Mesendoderm (in vitro differentiated cells): Measurements from ENCODE around the gene SLC35F4.

Experiments used
- DNase-seq: peaks from one replicate; pipeline ENCODE4 v3.0.0; 2013
- H2AK5ac ChIP-seq: 2 replicates; pipeline ENCODE4 v1.6.1; 2013; ENCODE audit warnings: low read length, inconsistent platforms
- H2BK120ac ChIP-seq: 2 replicates; pipeline ENCODE4 v1.6.1; 2013; ENCODE audit warnings: low read depth, mild to moderate bottlenecking, low read length, moderate library complexity, mixed read lengths
- H2BK15ac ChIP-seq: replicated peaks from 2 replicates; pipeline ENCODE4 v1.6.1; 2013; ENCODE audit warnings: low read depth, mild to moderate bottlenecking, moderate library complexity
- H2BK5ac ChIP-seq: 2 replicates; pipeline ENCODE4 v1.6.1; 2013; ENCODE audit warnings: low read length, inconsistent platforms
- H3K18ac ChIP-seq: 2 replicates; pipeline ENCODE4 v1.6.1; 2013; ENCODE audit warnings: mild to moderate bottlenecking, low read length, mixed read lengths
- H3K23ac ChIP-seq: one replicate; pipeline ENCODE4 v1.6.1; 2013; ENCODE audit warnings: low read length
- H3K27ac ChIP-seq: 2 replicates; pipeline ENCODE4 v1.5.1; 2013; ENCODE audit warnings: low read depth, mild to moderate bottlenecking, inconsistent platforms, low read length, moderate library complexity
- H3K27me3 ChIP-seq: 2 replicates; pipeline ENCODE4 v1.6.1; 2013; ENCODE audit warnings: low read length, control low read depth, mild to moderate bottlenecking, inconsistent platforms; ENCODE audit not compliant: insufficient read depth, poor library complexity
- H3K36me3 ChIP-seq: 2 replicates; pipeline ENCODE4 v1.6.1; 2013; ENCODE audit warnings: low read length, inconsistent platforms; ENCODE audit not compliant: control insufficient read depth, insufficient read depth
- H3K4ac ChIP-seq: one replicate; pipeline ENCODE4 v1.6.1; 2013; ENCODE audit warnings: low read depth, mild to moderate bottlenecking, low read length, moderate library complexity
- H3K4me1 ChIP-seq: 2 replicates; pipeline ENCODE4 v1.6.1; 2013; ENCODE audit warnings: low read depth, low read length, inconsistent platforms; ENCODE audit not compliant: control insufficient read depth
- H3K4me2 ChIP-seq: 2 replicates; pipeline ENCODE4 v1.6.1; 2013; ENCODE audit warnings: low read length
- H3K4me3 ChIP-seq: 2 replicates; pipeline ENCODE4 v1.5.1; 2013; ENCODE audit warnings: mild to moderate bottlenecking, low read length
- H3K56ac ChIP-seq: one replicate; pipeline ENCODE4 v1.6.1; 2013; ENCODE audit warnings: low read length
- H3K79me1 ChIP-seq: 2 replicates; pipeline ENCODE4 v1.6.1; 2013; ENCODE audit warnings: low read length, inconsistent platforms
- H3K79me2 ChIP-seq: 2 replicates; pipeline ENCODE4 v1.6.1; 2013; ENCODE audit warnings: mild to moderate bottlenecking, low read length; ENCODE audit not compliant: control insufficient read depth, insufficient read depth
- H3K9ac ChIP-seq: 2 replicates; pipeline ENCODE4 v1.6.1; 2013; ENCODE audit warnings: low read length, inconsistent platforms
- H4K5ac ChIP-seq: one replicate; pipeline ENCODE4 v1.6.1; 2013; ENCODE audit warnings: low read length
- H4K8ac ChIP-seq: one replicate; pipeline ENCODE4 v1.6.1; 2013; ENCODE audit warnings: low read depth, mild to moderate bottlenecking, control low read depth, low read length, moderate library complexity
- WGBS: extraction: QIAGEN DNeasy Blood & Tissue Kit; methylation state at CpG from one replicate; pipeline ENCODE4 v1.1.7; 2013; ENCODE audit warnings: low lambda C conversion rate, missing lambda C conversion rate; ENCODE audit not compliant: insufficient coverage; ENCODE audit errors: extremely low coverage; 5-methylcytosine and 5-hydroxymethylcytosine counted together

Gene SLC35F4

GRCh38 chr14:57576498-57576897 lies 289.4 kb downstream of the SLC35F4 start:
- H2BK15ac ChIP-seq, result no peak overlapping the region
- H3K27ac ChIP-seq, result no peak overlapping the region
- H4K8ac ChIP-seq, result no peak overlapping the region
- H2BK120ac ChIP-seq, result no peak overlapping the region
- DNase-seq, result no peak
- no peak overlapping the region for H4K5ac ChIP-seq
- no peak overlapping the region for H3K9ac ChIP-seq
- no peak overlapping the region for H3K18ac ChIP-seq
- H3K36me3 ChIP-seq, result no peaks in the 10 kb centered on the region
- H3K23ac ChIP-seq, result no peak overlapping the region
- H3K4ac ChIP-seq, result no peak overlapping the region
- H3K4me3 ChIP-seq, result no peak overlapping the region
- H3K79me1 ChIP-seq, result no peaks in the 10 kb centered on the region
- H3K56ac ChIP-seq, result no peak overlapping the region
- no CpG with 5 or more reads among the region's 1 CpG for WGBS
- H2BK5ac ChIP-seq, result no peak overlapping the region
- H3K27me3 ChIP-seq, result no peaks in the 10 kb centered on the region
- H3K4me2 ChIP-seq, result no peak overlapping the region
- H2AK5ac ChIP-seq, result no peak overlapping the region
- H3K4me1 ChIP-seq, result no peaks in the 10 kb centered on the region
- H3K79me2 ChIP-seq, result no peaks in the 10 kb centered on the region

- no peak overlapping the region for H3K4me2 ChIP-seq
- H2AK5ac ChIP-seq, result no peak overlapping the region
- no peak overlapping the region for H2BK120ac ChIP-seq
- H3K23ac ChIP-seq, result no peak overlapping the region
- H3K56ac ChIP-seq, result no peak overlapping the region
- no peak overlapping the region for H2BK5ac ChIP-seq
- H3K9ac ChIP-seq, result no peak overlapping the region
- no CpG with 5 or more reads among the region's 2 CpGs for WGBS
- no peaks in the 10 kb centered on the region for H3K79me1 ChIP-seq
- no peaks in the 10 kb centered on the region for H3K36me3 ChIP-seq
- DNase-seq, result peak; percentile 33
- H3K4me3 ChIP-seq, result no peak overlapping the region
- H3K4ac ChIP-seq, result no peak overlapping the region
- H3K27ac ChIP-seq, result no peak overlapping the region
- no peaks in the 10 kb centered on the region for H3K27me3 ChIP-seq
- H3K18ac ChIP-seq, result no peak overlapping the region
- H4K5ac ChIP-seq, result no peak overlapping the region
- H4K8ac ChIP-seq, result no peak overlapping the region
- H3K4me1 ChIP-seq, result no peaks in the 10 kb centered on the region
- no peaks in the 10 kb centered on the region for H3K79me2 ChIP-seq
- H2BK15ac ChIP-seq, result no peak overlapping the region
Measured at GRCh38 chr14:57575482-57575881, 290.4 kb downstream of the SLC35F4 start.

- no peak overlapping the region for H3K56ac ChIP-seq
- no peak overlapping the region for H2BK15ac ChIP-seq
- H3K4me1 ChIP-seq, result no peaks in the 10 kb centered on the region
- H3K36me3 ChIP-seq, result no peaks in the 10 kb centered on the region
- H3K18ac ChIP-seq, result no peak overlapping the region
- no peak overlapping the region for H3K4ac ChIP-seq
- WGBS, result no CpG with 5 or more reads among the region's 5 CpGs
- no peak overlapping the region for H3K27ac ChIP-seq
- H3K23ac ChIP-seq, result no peak overlapping the region
- H3K4me3 ChIP-seq, result no peak overlapping the region
- H4K8ac ChIP-seq, result no peak overlapping the region
- no peaks in the 10 kb centered on the region for H3K79me1 ChIP-seq
- no peak overlapping the region for H3K4me2 ChIP-seq
- H2BK120ac ChIP-seq, result no peak overlapping the region
- no peaks in the 10 kb centered on the region for H3K79me2 ChIP-seq
- H3K9ac ChIP-seq, result no peak overlapping the region
- H4K5ac ChIP-seq, result no peak overlapping the region
- peak; percentile 37 for DNase-seq
- no peak overlapping the region for H2BK5ac ChIP-seq
- no peaks in the 10 kb centered on the region for H3K27me3 ChIP-seq
- no peak overlapping the region for H2AK5ac ChIP-seq
Measured at GRCh38 chr14:57574617-57575288, 291.1 kb downstream of the SLC35F4 start.

- DNase-seq, result peak; percentile 6
- H2BK120ac ChIP-seq, result no peak overlapping the region
- no CpG with 5 or more reads among the region's 3 CpGs for WGBS
- no peaks in the 10 kb centered on the region for H3K36me3 ChIP-seq
- H3K23ac ChIP-seq, result no peak overlapping the region
- H2BK15ac ChIP-seq, result no peak overlapping the region
- no peaks in the 10 kb centered on the region for H3K79me2 ChIP-seq
- no peaks in the 10 kb centered on the region for H3K4me1 ChIP-seq
- H3K27ac ChIP-seq, result no peak overlapping the region
- no peak overlapping the region for H3K4ac ChIP-seq
- H3K56ac ChIP-seq, result no peak overlapping the region
- no peak overlapping the region for H3K4me2 ChIP-seq
- no peak overlapping the region for H3K18ac ChIP-seq
- H4K5ac ChIP-seq, result no peak overlapping the region
- H2AK5ac ChIP-seq, result no peak overlapping the region
- H3K9ac ChIP-seq, result no peak overlapping the region
- H3K27me3 ChIP-seq, result no peaks in the 10 kb centered on the region
- no peaks in the 10 kb centered on the region for H3K79me1 ChIP-seq
- H2BK5ac ChIP-seq, result no peak overlapping the region
- no peak overlapping the region for H4K8ac ChIP-seq
- H3K4me3 ChIP-seq, result no peak overlapping the region
Measured at GRCh38 chr14:57573173-57573572, 292.7 kb downstream of the SLC35F4 start.

- no peak for DNase-seq
- H3K4ac ChIP-seq, result no peak overlapping the region
- no peak overlapping the region for H3K23ac ChIP-seq
- H4K8ac ChIP-seq, result no peak overlapping the region
- H4K5ac ChIP-seq, result no peak overlapping the region
- no peak overlapping the region for H3K27ac ChIP-seq
- no peak overlapping the region for H3K4me2 ChIP-seq
- no peaks in the 10 kb centered on the region for H3K36me3 ChIP-seq
- no peaks in the 10 kb centered on the region for H3K4me1 ChIP-seq
- H2BK15ac ChIP-seq, result no peak overlapping the region
- H2AK5ac ChIP-seq, result no peak overlapping the region
- H2BK5ac ChIP-seq, result no peak overlapping the region
- no peak overlapping the region for H3K4me3 ChIP-seq
- H3K79me2 ChIP-seq, result no peaks in the 10 kb centered on the region
- H3K56ac ChIP-seq, result no peak overlapping the region
- H2BK120ac ChIP-seq, result no peak overlapping the region
- no peaks in the 10 kb centered on the region for H3K27me3 ChIP-seq
- no peak overlapping the region for H3K18ac ChIP-seq
- H3K9ac ChIP-seq, result no peak overlapping the region
- WGBS, result no CpG with 5 or more reads among the region's 4 CpGs
- H3K79me1 ChIP-seq, result no peaks in the 10 kb centered on the region
Measured at GRCh38 chr14:57568554-57568953, 297.3 kb downstream of the SLC35F4 start.

GRCh38 chr14:57567220-57567619 lies 298.7 kb downstream of the SLC35F4 start:
- Histone ChIP-seq H2BK120ac (no peak overlapping the region), H3K27ac (no peak overlapping the region), H3K4ac (no peak overlapping the region), H2BK5ac (no peak overlapping the region), H3K36me3 (no peaks in the 10 kb centered on the region), H3K56ac (no peak overlapping the region), H3K9ac (no peak overlapping the region), H3K27me3 (no peaks in the 10 kb centered on the region), H3K4me1 (no peaks in the 10 kb centered on the region), H3K79me2 (no peaks in the 10 kb centered on the region), H2BK15ac (no peak overlapping the region), H3K4me2 (no peak overlapping the region), H4K5ac (no peak overlapping the region), H2AK5ac (no peak overlapping the region), H3K79me1 (no peaks in the 10 kb centered on the region), H3K18ac (no peak overlapping the region), H3K4me3 (no peak overlapping the region), H4K8ac (no peak overlapping the region), H3K23ac (no peak overlapping the region)
- no peak for DNase-seq
- WGBS, result no CpG with 5 or more reads among the region's 2 CpGs
